ENCODE results near the gene OTOG.

Gene OTOG

DNA sequence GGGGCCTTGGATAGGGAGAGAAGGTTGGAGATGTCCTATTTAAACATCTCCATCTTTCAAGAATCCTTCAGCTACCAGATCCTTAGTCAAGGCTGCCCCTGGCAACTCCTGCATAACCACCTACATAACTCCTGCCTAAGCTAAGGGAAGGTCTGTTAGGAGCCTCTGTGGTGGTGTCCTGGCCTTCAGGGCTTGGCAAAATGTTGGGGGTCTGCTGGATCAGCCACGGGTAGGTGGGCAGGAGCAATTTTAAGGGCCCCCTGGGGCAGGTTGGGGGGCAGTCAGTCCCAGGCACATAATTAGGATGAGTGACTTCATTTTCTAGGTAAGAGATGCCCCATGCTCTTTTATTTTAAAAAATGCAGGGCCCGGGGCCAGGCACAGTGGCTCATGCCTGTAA, 28.7 kb upstream of the OTOG start:
- no peak for DNase-seq (ENCODE audit: low read depth)

DNA sequence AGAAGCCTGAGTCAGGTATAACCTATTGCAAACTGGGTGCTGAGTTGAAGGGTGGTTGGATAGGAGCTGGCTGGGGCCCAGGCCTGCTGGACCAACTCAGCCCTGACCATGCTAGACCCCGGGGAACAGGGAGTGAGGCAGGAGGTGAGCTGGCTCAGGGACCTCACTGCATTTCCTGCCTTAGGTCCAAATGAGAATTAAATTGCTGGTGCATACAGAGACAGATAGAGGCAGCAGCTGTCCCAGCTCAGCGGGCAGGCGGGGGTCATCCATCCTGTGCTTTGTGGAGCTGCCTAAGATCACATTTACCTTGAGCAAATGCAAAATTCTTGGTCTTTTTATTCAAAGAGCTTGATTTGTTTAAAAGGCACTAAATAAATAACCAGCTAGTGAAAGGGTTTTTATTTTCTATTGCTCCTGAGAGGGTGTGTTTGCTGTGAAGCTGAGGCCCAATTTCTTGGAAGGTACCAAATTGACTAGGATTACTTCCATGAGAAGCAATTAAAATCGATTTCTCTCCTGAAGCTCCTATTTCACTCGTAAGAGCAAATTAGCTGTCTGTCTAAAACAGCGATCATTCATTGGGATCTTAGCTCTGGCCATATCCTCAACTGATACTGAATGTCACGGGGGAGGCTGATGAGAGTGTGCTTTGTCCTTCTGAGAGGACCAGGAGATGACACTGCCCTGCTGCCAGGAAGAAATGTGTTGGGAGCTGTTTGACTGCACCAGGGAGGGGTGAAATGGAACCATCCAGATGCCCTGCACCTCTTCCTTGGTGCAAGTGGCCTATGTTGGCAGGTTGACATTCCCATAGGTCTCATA, 27.8 kb upstream of the OTOG start:
- DNase-seq (ENCODE audit: low read depth): no peak

DNA sequence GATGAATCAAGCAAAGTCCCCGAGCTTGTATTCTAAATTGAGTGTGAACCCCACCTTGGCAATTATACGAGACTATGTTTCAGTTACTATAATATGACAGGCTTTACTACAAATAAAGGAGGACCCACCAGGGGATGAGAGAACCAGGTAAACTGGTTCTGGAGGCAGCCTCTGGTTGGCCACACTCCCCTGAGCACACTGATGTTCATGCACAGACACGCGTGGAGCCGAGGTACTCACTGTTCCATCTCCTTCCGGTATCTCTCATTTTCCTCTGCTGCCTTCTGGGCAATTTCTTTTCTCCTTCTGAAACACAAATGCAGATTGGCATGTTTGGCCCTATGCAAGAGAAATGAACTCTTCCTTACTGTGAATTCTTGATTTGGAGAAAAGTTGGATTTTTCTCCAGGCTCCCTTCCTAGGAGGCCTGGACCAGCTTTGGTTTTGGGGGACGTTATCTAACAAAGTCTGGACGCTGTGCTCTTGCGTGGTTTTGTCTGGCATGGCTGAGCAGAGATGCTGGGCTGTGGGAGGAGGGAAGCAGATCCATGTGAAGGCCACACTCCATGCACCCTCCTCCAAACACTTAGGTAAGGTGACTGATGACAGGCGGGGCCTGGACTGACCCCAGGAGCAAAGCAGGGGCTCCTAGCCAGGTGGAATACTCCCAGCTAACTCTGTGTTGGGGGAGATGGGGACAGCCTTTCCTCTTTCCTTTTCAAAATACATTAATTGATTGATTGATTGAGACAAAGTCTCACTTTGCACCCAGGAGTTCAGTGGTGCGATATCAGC, 25.8 kb upstream of the OTOG start:
- DNase-seq (ENCODE audit: low read depth): no peak

DNA sequence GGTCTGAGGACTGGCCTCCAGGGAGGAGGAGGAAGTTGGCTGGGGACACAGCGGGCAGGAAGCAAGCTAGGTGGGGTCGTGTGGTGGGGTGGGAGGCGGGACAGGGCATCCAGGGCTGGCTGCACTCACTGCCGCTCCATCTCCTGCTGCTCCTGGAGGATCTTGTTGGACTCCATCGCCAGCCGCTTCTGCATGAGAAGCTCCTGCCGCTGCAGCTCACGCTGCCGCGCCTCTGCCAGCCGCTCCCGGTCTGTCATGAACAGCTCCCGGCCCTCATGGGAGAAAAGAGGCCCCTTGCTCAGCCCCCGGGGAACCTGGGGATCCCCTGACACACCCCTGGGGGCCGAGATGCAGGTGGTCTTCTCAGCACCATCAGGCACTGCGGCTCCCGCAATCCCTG, 24.4 kb upstream of the OTOG start:
- no peak for DNase-seq (ENCODE audit: low read depth)

DNA sequence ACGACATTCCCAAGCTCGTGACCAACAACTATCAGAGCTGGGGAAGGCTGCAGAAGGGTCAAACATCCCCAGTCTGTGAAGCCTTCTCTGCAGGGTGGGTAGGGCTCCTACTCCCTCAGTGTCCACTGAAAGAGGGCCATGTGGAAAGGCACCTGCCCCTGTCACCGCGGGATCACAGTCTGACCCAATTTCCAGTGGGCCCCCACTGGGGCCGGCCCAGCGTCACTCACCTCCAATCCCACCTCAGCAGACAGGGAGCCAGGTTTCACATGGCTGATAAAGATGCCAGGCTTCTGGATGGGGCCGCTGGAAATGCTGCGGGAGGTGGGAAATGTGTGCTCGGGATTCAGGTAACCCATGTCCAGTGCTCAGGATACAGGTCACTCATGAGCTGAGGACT, 22.8 kb upstream of the OTOG start:
- DNase-seq (ENCODE audit: low read depth): no peak

DNA sequence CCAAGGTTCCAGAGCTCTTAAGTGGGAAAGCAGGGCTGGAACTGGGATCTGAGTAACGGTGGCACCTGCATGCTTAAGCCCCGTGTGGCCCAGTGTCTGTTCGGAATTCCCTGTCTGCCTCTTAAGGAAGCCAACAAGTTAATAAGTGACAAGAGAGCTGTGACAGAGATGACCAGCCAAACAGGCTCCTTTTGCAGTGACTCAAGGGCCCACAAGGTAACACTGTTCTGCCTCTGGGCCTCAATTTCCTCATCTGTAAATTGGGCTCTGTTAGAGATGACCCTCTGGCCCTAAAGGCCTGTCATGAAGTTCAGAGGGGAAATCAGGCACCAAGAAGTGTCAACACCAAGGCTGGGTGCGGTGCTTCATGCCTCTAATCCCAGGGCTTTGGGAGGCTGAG, 21.5 kb upstream of the OTOG start:
- no peak for DNase-seq (ENCODE audit: low read depth)

DNA sequence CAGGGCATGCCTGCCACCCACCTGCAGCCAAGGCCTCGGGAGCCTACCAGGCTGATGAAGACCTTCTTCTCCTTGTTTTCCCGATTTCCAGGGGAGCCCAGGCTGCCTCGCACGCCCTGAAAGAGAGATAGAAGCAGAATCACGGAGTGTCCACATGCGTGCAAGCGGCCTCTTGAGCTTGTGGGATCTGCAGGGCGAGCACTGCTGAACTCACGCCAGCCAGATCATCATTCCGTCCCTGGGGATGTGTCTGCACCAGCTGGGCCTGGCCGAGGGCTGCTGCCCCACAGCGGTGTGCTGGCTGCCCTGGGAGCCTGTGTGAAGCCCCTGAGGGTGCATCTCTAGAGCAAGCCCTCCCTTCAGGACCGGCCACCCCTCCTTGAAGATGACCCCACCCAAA, 20.7 kb upstream of the OTOG start:
- no peak for DNase-seq (ENCODE audit: low read depth)

DNA sequence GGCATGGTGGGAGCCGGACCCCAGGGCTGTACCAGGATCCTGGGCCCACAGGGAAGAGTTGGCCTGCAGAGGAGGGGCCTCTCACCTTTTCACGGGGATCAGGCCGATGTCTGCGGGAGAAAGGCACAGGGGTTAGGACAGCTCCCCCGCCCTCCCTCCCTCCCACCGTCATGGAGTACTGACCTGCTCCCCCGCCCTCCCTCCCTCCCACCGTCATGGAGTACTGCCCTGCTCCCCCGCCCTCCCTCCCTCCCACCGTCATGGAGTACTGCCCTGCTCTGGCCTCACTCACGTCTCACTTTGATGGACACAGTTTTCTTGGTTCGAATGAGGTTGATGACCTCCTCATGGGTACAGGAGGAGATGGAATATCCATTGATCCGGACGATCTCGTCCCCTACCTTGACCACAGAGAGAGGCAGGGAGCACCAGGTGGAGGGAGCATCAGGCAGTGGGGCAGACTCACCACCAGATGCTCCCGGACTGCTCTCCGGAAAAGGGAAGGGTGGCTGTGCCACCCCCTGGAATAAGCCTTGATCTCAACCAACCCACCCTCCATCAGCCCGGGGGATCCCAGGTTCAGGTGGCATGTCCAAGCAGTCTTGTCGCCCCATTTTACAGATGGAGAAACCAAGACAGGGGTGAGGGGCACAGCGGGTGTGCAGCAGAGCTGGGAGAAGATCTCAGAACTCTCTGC, 20.0 kb upstream of the OTOG start:
- DNase-seq (ENCODE audit: low read depth): no peak

DNA sequence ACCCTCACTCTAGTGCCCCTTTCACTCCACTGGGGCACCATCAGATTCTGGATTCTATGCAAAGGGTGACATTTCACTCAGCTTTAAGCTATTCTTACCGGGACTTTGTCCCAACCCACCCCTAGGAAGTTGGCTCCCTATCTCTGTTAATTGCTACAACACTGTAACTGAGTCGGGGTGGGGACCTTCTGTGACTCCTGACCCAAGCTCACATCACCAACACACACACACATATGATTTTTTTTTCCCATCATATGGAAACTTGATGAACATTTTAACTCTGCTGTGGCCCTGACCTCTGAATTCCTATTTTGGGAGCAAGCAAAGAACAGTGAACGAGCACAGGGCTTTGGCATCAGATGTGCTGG, 19.4 kb upstream of the OTOG start:
- no peak for DNase-seq (ENCODE audit: low read depth)

DNA sequence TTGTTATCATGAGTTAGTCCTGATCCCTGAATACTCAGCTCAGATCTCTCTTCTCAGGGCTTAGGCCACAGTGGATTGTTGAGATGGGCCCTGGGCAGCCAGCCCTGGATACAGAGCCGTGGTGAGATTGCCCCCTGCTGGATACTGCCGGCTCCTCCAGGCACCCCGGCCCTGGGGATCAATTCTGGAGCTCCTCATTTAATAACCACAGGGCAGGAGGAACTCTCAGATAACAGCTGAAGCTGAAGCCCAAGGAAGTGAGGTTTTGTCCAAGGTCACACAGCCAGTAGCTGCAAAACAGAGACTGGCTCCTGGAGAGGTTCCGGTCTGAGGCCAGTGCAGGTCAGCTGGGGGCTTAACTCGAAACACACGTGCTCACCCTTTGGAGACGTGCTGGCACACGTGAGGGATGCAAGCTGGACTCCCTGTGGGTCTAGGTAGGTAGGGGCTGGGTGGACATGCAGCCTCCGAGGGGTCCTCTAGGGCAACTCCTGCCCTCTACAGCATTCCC, 18.8 kb upstream of the OTOG start:
- DNase-seq (ENCODE audit: low read depth): no peak

DNA sequence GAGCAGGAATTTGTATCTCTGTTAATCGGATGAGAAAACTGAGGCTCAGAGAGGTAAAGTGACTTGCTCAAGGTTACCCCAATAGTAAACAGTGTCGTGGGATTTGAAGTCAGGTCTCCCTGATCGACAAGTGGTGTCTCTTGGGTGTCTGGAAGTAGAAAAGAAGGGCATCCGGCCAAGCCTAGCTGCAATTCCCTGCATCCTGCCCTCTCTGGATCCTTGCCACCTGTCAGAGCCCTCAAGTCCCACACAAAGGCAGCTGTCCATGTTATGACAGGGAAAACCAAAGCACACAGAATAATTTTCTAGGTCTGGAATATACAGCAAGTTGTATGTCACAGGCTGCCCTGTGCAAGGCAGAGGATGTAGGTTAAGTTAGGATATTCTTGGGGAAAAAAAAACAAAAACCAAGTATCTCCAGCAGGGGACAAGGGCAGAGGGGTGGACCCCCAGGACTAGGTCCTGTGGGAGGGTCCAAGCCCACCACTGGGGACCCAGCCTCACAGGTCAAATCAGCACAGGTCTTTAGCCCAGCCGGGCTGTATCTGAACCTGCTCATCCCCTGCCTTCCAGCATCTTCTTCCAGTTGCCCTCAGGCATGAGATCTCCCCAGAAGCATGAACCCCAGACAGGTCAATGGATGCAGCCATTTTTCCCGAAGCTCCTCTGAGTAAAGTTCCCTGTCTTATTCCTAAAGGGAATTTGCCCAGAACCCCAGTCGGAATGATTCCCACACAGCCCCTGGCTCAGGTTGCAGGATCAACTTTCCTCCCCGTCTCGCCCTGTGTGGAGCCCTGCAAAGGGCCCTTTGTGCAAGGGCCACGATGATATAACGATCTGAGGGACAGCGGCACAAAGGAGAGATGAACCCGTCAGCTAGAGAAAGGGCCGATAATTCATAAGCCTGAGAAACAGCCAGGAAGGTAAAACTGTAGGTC, 17.9 kb upstream of the OTOG start:
- DNase-seq (ENCODE audit: low read depth): no peak

DNA sequence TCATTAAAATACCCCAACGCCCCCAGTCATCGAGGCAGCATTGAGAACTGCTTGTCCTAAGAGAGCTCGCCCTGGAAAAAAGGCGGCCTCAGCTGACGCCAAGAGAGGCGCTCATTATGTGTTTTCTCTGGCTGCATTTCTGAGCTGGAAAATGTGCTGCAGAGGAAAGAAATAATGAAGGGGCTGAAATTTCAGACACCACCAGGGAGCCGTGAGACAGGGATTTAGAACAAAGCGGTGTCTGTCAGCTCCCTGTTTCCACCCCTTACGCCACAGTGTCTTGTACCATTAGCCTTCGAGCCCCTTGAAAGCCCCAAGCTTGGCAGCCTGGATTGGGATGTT, 17.2 kb upstream of the OTOG start:
- no peak for DNase-seq (ENCODE audit: low read depth)

DNA sequence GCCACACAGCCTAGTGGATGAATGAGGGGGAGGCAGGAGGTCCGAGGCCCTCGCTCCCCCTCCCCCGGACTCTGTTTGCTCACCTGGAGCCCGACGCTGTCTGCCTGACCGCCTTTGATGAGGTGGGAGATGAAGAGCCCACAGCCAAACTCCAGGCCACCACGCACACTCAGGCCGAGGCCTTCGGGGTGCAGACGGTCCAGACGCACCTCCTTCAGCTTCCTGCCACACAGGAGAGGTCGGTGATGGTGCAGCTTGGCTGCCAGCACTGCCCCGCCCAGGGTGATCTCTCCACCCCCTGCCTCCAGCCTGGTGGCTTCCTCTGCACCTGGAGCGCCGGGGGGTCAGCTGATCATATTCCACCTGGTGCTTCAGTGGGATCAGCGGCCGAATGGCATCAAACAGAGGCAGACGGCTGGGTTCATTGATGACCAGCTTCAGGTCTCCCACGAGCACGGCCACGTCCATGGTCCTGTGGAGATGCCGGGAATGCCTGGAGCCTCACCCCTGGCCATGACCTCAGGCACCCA, 15.9 kb upstream of the OTOG start:
- no peak for DNase-seq (ENCODE audit: low read depth)

DNA sequence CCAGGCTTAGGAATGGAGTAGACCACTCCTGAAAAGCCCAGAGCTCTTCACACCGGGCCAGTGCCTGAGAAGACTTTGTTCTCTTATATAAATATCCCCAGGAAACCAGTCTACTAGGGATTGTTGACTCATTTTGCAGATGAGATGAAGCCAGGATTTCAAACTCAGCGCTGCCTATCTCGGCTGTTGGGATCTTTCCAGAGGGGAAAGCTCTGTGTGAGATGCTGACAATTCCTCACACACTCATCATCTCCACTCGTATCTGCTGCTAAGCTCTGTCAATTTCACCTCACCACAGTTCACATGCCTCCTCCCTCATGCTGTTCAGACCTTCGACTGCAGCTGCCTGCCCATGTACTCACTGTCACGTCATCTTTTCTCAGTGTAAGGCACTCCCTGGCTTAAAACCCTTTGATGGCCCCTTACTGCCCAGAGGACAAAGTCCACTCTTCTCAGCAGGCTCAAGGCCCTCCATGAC, 15.4 kb upstream of the OTOG start:
- no peak for DNase-seq (ENCODE audit: low read depth)

DNA sequence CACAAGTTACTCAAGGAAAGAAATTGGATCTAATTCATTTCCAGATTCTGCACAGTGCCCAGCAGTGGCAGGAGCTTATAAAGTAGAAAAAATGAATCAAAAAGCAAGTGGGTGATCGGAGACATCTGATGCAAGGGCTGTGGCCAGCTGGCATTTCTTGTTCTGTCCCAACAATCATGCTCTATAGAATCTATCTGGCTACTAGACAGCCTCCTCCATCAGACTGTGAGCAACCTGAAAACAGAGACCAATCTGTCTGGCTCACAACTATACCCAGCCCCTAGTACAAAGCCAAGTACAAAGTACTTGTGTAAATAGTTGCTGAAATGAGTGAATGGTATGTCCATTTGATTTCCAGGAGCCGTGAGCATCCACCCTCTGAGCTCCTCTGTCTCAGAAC, 14.3 kb upstream of the OTOG start:
- DNase-seq (ENCODE audit: low read depth): no peak

DNA sequence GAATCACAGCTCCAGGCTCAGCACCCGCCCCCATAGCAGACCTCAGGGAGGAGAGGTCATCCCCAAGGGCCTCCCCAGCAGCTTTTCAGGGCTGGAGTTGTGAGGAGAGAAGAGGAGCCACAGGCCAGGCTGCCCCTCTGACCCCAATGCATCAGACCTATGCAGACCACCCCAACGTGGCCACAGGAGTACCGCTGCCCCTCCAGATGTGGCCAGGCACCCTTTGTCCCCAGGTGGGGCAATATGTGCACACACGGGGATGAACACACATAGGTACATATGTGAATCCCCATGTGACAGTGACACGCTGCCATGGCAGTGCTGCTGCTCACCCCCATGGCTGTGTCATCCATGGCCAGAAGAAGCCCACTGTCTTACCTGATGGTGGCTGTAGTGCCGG, 13.7 kb upstream of the OTOG start:
- no peak for DNase-seq (ENCODE audit: low read depth)

DNA sequence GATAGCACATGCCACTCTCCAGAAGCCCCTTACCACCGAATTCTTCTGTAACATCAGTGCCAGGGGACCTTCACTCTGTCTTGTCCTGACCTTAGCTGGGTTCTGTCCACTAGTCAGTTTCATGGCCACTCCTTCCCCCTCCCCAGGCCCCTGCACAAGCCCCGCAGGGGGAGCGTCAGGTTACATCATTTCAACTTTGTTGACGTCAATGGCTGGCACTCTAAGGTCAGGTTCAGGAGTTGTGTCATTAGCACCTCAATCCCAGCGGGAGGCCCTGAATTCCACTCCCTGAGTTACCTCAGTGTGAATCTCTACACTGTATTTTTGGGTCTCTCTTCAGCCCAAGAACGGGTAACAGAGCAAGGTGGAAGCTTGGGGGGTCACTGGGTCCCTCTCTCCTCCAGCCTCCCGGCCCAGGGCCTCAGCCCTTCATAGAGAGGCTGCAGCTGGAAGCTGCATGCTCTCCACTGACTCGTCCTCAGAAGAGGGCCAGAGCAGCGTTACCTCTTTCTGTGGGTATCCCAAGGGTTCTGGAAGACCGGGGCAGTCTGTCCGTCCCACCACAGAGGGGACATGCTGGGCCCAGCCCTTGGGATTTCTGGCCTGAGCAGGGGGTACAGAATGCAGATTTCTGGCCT, 13.2 kb upstream of the OTOG start:
- no peak for DNase-seq (ENCODE audit: low read depth)

DNA sequence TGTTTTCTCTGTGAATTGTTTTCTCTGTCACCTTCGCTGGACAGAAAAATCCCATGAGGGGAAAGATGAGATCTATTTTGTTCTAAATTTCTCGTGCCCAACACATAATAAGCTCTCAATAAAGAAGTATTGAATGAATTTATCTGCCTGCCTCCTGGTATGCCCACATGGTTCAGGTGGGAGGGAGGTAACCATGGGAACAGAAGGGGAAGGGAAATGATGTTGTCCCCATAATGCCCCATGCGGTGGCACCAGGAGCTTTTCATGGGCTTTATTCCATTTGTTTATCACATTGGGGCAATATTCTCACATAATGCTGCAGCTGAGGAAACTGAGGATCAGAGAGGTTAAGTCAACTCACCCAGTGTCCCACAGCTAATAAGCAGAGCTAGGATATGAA, 11.6 kb upstream of the OTOG start:
- DNase-seq (ENCODE audit: low read depth): no peak

DNA sequence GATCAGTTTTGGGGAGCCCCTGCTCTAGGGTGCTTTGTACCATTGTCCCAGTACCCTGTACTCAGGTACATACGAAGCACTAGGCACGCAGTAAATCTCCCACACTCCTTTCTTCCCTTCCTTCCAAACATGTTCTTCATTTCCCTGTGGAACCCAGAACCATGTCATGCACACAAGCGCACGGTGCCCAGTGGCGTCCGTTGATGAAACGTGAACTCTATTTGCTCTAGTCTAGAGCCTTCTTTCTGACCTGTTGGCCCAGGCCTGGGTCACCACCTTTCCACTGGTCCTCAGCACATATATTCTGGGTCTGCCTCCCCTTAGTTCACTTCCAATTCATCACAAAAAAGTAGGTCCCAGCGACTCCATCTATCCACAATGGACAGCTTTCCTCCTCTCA, 9.8 kb upstream of the OTOG start:
- no peak for DNase-seq (ENCODE audit: low read depth)

DNA sequence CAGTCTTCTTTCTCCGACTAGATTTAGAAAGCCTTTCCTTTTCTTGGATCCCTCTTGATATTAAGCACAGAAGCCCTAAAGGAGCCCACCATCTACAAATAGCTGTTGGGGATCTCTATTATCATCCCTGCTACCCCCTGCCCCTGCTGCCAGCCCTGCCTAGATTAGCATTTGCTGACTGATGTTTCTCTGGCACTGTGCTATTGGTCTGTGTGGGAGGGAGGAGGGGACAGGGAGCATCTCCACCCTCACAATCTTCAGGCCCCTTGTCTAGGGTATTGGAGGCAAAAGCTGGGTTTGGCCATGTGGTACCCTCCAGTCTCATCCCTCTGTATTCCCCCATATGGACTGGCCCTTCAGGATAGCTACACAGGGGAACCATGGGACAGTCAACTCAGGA, 9.0 kb upstream of the OTOG start:
- DNase-seq (ENCODE audit: low read depth): no peak

DNA sequence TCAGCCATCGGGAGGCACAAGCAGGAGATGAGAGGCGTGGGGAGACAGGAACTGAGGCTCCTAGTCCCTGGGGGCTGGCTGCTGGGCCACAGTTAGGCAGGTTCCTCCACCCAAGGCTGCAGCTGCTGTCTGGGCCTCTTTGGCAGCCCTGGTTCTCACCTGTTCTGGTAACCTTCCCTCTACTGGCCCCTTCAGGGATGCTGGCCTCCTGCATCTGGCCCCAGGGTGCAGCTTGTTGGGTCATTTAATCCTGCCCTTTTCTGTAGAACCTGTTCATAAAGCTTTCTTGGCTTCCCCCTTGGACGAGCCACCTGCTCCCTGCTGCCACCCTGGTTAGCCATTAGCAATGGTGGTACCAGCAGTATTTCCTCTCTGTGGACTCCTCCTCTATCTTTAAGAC, 8.3 kb upstream of the OTOG start:
- no peak for DNase-seq (ENCODE audit: low read depth)
